Smooth muscle cell of the brain vasculature (primary cell): ENCODE measurements around the gene MT3.
A peak's percentile ranks its signal among the peaks of the same experiment; 100 is the strongest.

ENCODE experiments used
- DNase-seq: peaks from one replicate; pipeline ENCODE4 v3.0.0-alpha.2; 2012; ENCODE audit warnings: low read depth, low spot score

Gene MT3

GRCh38 chr16:56589141-56590039 lies at the start of gene MT3:
Gene MT3 (plus strand): TSS chr16:56589528. CDS start chr16:56589591, 63 bp downstream.
- DNase-seq: no peak

GRCh38 chr16:56539656-56540055 lies 49.7 kb upstream of the MT3 start:
- DNase-seq: no peak

- no peak for DNase-seq
Measured at GRCh38 chr16:56542039-56542438, 47.3 kb upstream of the MT3 start.

- DNase-seq: no peak
Measured at GRCh38 chr16:56547120-56547948, 42.0 kb upstream of the MT3 start.

- no peak for DNase-seq
Measured at GRCh38 chr16:56547949-56548567, 41.3 kb upstream of the MT3 start.

GRCh38 chr16:56549161-56549560 lies 40.2 kb upstream of the MT3 start:
- DNase-seq: no peak

GRCh38 chr16:56549744-56550385 lies 39.5 kb upstream of the MT3 start:
- no peak for DNase-seq

GRCh38 chr16:56551796-56552738 lies 37.3 kb upstream of the MT3 start:
- no peak for DNase-seq

- DNase-seq: no peak
Measured at GRCh38 chr16:56554441-56554840, 34.9 kb upstream of the MT3 start.

- DNase-seq: no peak
Measured at GRCh38 chr16:56558024-56558747, 31.1 kb upstream of the MT3 start.

- no peak for DNase-seq
Measured at GRCh38 chr16:56559109-56559508, 30.2 kb upstream of the MT3 start.

- DNase-seq: no peak
Measured at GRCh38 chr16:56560447-56560846, 28.9 kb upstream of the MT3 start.

GRCh38 chr16:56561126-56561525 lies 28.2 kb upstream of the MT3 start:
- no peak for DNase-seq

GRCh38 chr16:56564793-56565477 lies 24.4 kb upstream of the MT3 start, which contains the start of gene MT4:
Gene MT4 (plus strand): TSS chr16:56565073. CDS start chr16:56565129, 56 bp downstream.
- DNase-seq: no peak

GRCh38 chr16:56569971-56570370 lies 19.4 kb upstream of the MT3 start:
- no peak for DNase-seq

- DNase-seq: no peak
Measured at GRCh38 chr16:56571525-56571924, 17.8 kb upstream of the MT3 start.

GRCh38 chr16:56574625-56575024 lies 14.7 kb upstream of the MT3 start:
- DNase-seq: no peak

GRCh38 chr16:56576585-56577299 lies 12.6 kb upstream of the MT3 start:
- DNase-seq: peak; percentile 12

GRCh38 chr16:56577300-56577625 lies 12.1 kb upstream of the MT3 start:
- no peak for DNase-seq
